Ishikawa (cell line): ENCODE results near the gene C1orf56.

Experiments used
- CEBPB ChIP-seq: IDR thresholded peaks from 2 replicates; pipeline ENCODE4 v1.6.1; 2012
- CREB1 ChIP-seq: IDR thresholded peaks from 2 replicates; pipeline ENCODE4 v1.6.1; 2012; ENCODE audit warnings: low read depth
- EGR1 ChIP-seq: IDR thresholded peaks from 2 replicates; pipeline ENCODE4 v1.6.1; 2012
- EP300 ChIP-seq: IDR thresholded peaks from 2 replicates; pipeline ENCODE4 v1.6.1; 2012; ENCODE audit warnings: borderline replicate concordance
- FOXM1 ChIP-seq: IDR thresholded peaks from 2 replicates; pipeline ENCODE4 v1.6.1; 2012; ENCODE audit warnings: low read depth, borderline replicate concordance
- MAX ChIP-seq: IDR thresholded peaks from 2 replicates; pipeline ENCODE4 v1.6.1; 2012
- NFIC ChIP-seq: IDR thresholded peaks from 2 replicates; pipeline ENCODE4 v1.6.1; 2012
- RAD21 ChIP-seq: IDR thresholded peaks from 2 replicates; pipeline ENCODE4 v1.6.1; 2012; ENCODE audit warnings: low read depth
- TAF1 ChIP-seq: IDR thresholded peaks from 2 replicates; pipeline ENCODE4 v1.6.1; 2012; ENCODE audit warnings: low read depth, mild to moderate bottlenecking
- TCF12 ChIP-seq: IDR thresholded peaks from 2 replicates; pipeline ENCODE4 v1.6.1; 2012; ENCODE audit warnings: low read depth
- TEAD4 ChIP-seq: IDR thresholded peaks from 2 replicates; pipeline ENCODE4 v1.6.1; 2012
- YY1 ChIP-seq: IDR thresholded peaks from 2 replicates; pipeline ENCODE4 v1.6.1; 2012; ENCODE audit warnings: low read depth
- ZBTB7A ChIP-seq: IDR thresholded peaks from 2 replicates; pipeline ENCODE4 v1.6.1; 2012; ENCODE audit warnings: low read depth
- TF ChIP-seq, protein P1 (sequence below): IDR thresholded peaks from 2 replicates; pipeline ENCODE4 v1.6.1; 2012; ENCODE audit warnings: low read depth, mild to moderate bottlenecking
- TF ChIP-seq, protein P2 (sequence below): IDR thresholded peaks from 2 replicates; pipeline ENCODE4 v1.6.1; 2012

C1orf56 gene

GRCh38 chr1:151051356-151052009, 3.9 kb downstream of the C1orf56 start:
- TF ChIP-seq YY1: no peak
- no peak for TF ChIP-seq FOXM1
- no peak for TF ChIP-seq ZBTB7A
- no peak for TF ChIP-seq RAD21
- TF ChIP-seq TAF1: no peak
- TF ChIP-seq, protein P1, sequence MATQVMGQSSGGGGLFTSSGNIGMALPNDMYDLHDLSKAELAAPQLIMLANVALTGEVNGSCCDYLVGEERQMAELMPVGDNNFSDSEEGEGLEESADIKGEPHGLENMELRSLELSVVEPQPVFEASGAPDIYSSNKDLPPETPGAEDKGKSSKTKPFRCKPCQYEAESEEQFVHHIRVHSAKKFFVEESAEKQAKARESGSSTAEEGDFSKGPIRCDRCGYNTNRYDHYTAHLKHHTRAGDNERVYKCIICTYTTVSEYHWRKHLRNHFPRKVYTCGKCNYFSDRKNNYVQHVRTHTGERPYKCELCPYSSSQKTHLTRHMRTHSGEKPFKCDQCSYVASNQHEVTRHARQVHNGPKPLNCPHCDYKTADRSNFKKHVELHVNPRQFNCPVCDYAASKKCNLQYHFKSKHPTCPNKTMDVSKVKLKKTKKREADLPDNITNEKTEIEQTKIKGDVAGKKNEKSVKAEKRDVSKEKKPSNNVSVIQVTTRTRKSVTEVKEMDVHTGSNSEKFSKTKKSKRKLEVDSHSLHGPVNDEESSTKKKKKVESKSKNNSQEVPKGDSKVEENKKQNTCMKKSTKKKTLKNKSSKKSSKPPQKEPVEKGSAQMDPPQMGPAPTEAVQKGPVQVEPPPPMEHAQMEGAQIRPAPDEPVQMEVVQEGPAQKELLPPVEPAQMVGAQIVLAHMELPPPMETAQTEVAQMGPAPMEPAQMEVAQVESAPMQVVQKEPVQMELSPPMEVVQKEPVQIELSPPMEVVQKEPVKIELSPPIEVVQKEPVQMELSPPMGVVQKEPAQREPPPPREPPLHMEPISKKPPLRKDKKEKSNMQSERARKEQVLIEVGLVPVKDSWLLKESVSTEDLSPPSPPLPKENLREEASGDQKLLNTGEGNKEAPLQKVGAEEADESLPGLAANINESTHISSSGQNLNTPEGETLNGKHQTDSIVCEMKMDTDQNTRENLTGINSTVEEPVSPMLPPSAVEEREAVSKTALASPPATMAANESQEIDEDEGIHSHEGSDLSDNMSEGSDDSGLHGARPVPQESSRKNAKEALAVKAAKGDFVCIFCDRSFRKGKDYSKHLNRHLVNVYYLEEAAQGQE: no peak
- no peak for TF ChIP-seq TCF12
- TF ChIP-seq CREB1: no peak
- no peak for TF ChIP-seq NFIC
- TF ChIP-seq EGR1: no peak
- TF ChIP-seq, protein P2, sequence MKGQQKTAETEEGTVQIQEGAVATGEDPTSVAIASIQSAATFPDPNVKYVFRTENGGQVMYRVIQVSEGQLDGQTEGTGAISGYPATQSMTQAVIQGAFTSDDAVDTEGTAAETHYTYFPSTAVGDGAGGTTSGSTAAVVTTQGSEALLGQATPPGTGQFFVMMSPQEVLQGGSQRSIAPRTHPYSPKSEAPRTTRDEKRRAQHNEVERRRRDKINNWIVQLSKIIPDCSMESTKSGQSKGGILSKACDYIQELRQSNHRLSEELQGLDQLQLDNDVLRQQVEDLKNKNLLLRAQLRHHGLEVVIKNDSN: no peak
- TF ChIP-seq TEAD4: no peak
- no peak for TF ChIP-seq EP300

DNA sequence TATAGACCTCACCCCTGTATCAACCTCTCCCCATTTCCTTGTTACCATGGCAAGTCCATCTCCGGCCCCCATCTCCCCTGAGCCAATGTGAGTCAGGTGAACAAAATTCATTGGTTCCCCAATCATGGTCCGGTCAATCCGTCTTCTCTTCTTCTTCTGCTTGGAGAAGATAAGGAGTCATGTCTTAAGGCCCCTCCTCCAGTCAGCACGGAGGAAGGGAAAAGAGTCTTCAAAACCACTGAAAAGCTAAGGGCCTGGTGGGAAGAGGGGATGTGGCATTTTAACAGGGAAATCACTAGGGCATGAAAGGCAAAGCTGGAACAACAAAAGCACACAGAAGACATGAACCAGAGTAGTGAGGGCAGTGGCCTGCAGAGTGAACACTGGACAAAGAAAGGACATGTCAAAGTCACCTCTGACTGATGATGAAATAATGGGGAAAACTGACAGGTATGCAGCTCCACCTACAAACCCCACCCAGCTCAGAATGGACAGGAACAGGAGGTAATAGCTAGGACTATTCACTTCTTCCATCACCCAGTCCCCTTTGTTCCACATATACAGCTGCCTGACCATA, 7.5 kb downstream of the C1orf56 start:
- TF ChIP-seq MAX (no peak), YY1 (no peak), FOXM1 (no peak)
- TF ChIP-seq, protein P2: no peak
- TF ChIP-seq, protein P1: no peak

GRCh38 chr1:151055581-151055980, 8.0 kb downstream of the C1orf56 start:
- TF ChIP-seq NFIC (no peak), YY1 (no peak), TAF1 (no peak), ZBTB7A (no peak), EP300 (no peak), EGR1 (no peak)
- TF ChIP-seq, protein P2: no peak

DNA sequence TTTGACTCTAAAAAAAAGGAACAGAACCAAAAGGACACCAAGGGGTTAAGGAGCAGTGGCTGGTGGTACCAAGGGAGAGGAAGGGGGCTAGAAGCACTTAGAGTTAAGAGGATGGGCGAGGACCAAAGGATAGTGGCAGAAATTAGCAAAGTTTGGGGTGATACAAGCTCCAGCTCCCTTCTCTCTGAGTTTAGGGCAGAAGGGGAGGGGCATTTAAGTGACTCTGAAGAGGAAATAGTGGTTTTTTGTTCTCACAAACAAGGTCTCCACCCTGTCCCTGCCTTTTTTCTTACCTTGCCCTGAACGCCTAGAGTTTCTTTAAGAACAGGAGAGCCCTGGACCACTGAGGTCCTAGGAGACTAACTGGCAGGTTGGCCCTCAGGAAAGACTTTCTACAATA, 8.6 kb downstream of the C1orf56 start:
- TF ChIP-seq ZBTB7A (no peak), TEAD4 (no peak), TCF12 (no peak), EGR1 (no peak), EP300 (no peak), YY1 (no peak), CREB1 (no peak), FOXM1 (no peak), NFIC (no peak), CEBPB (no peak)
- TF ChIP-seq, protein P1: no peak
